Hepatocyte (in vitro differentiated cells): ENCODE measurements around the gene AKAP3.

Source experiments
- CTCF ChIP-seq: fragments of 200-600 bp; sonication (generic); IDR thresholded peaks from 2 replicates; pipeline ENCODE4 v1.5.1; 2016; ENCODE audit warnings: antibody characterized with exemption, mild to moderate bottlenecking; ENCODE audit not compliant: poor library complexity
- EZH2 ChIP-seq: fragments of 200-600 bp; sonication (generic); IDR thresholded peaks from 2 replicates; pipeline ENCODE4 v1.6.1; 2016; ENCODE audit warnings: antibody characterized with exemption, mild to moderate bottlenecking, borderline replicate concordance

- TF ChIP-seq CTCF (no peak), EZH2 (no peak)
These were observed 58.9 kb downstream of the AKAP3 start for GRCh38 chr12:4589941-4590340.
